Measurements from ENCODE around the gene FOXI2. TPM values are rescaled to one million over a fixed set of nuclear protein-coding genes. Genes with fewer than 3 reads are reported as not detected.

The FOXI2 gene
- polyA plus RNA-seq, 1 experiment, result not detected

DNA sequence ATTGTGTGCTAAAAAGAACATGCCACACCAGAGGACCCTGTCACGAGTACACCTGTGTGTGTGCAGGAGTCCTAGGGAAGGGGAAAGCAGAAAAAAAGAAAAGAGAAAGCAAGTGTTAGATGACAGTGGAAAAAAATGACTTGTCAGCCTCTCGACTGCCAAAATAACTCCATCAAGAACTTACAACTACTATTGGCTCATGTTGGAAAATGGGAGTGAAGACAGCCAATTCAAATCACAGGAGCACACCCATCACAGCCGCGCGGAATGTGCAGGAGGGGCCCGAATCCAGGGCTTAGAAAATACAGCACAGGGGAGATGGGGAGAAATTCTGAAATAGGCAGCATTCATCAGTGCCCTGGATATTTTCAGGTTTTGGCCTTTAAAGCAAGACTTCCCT lies 38.1 kb upstream of the FOXI2 start:
- H3K4me3 ChIP-seq (ENCODE audit: low read depth, low read length), result no peak overlapping the region
- no peaks in the 10 kb centered on the region for H3K27me3 ChIP-seq (ENCODE audit: control insufficient read depth, insufficient read depth, low read length)
- no peak for DNase-seq (ENCODE audit: low read depth)
- TF ChIP-seq, protein P1, sequence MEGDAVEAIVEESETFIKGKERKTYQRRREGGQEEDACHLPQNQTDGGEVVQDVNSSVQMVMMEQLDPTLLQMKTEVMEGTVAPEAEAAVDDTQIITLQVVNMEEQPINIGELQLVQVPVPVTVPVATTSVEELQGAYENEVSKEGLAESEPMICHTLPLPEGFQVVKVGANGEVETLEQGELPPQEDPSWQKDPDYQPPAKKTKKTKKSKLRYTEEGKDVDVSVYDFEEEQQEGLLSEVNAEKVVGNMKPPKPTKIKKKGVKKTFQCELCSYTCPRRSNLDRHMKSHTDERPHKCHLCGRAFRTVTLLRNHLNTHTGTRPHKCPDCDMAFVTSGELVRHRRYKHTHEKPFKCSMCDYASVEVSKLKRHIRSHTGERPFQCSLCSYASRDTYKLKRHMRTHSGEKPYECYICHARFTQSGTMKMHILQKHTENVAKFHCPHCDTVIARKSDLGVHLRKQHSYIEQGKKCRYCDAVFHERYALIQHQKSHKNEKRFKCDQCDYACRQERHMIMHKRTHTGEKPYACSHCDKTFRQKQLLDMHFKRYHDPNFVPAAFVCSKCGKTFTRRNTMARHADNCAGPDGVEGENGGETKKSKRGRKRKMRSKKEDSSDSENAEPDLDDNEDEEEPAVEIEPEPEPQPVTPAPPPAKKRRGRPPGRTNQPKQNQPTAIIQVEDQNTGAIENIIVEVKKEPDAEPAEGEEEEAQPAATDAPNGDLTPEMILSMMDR (IDR thresholded peaks at IDR 0.05; ENCODE audit: insufficient read depth, low read depth, low read length), result no peak
- ChIA-PET CTCF (no interaction called here), POLR2A (no interaction called here)
- no peaks in the 10 kb centered on the region for H3K36me3 ChIP-seq (ENCODE audit: control insufficient read depth, insufficient read depth, low read length)

DNA sequence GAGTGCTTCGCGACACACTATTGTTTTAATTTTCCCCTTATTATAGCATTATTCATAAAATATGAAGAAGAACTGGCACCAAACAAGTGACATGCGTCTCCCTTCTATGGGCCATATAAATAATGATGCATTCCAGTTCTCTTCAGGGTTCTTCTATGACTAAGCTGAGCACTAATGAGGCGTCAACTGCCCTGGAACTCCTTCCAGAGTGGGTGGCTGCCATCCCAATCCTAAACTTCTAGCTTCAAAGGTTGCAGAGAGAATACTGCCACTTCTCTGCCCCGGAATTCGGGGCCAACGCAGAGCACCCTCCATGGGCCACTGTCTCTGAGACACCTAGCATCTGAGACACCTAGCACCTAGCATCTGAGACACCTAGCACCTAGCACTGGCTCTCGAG lies 37.7 kb upstream of the FOXI2 start:
- Histone ChIP-seq H3K27me3 (ENCODE audit: control insufficient read depth, insufficient read depth, low read length) (no peaks in the 10 kb centered on the region), H3K36me3 (ENCODE audit: control insufficient read depth, insufficient read depth, low read length) (no peaks in the 10 kb centered on the region), H3K4me3 (ENCODE audit: low read depth, low read length) (no peak overlapping the region)
- ChIA-PET POLR2A (no interaction called here), CTCF (no interaction called here)
- TF ChIP-seq, protein P1 (IDR thresholded peaks at IDR 0.05; ENCODE audit: insufficient read depth, low read depth, low read length), result no peak
- no peak for DNase-seq (ENCODE audit: low read depth)

DNA sequence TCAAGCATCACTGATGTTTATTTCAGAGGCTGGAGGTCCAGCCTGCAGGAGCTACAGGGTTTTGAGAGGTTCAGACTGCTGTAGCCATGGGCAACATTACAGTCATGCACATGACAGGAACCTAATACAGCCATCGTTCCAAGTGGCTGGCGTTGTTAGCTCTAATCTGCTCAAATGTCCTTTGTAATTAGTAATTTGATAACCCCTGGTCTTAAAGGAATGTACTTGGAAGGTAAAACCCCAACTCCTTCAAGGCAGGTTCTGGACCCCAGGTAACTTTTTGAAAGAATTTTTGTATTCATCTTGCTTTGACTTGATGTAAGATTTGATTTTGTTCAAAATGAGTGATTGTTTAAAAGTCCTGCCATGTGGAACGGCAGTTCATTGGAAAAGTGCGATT lies 34.7 kb upstream of the FOXI2 start:
- TF ChIP-seq, protein P1 (IDR thresholded peaks at IDR 0.05; ENCODE audit: insufficient read depth, low read depth, low read length), result no peak
- CTCF ChIA-PET, result interaction anchor here (0.6 kb wide), 1 partner anchor 10 kb away, joined by 3 read pairs; no protein-coding TSS in a partner anchor
- POLR2A ChIA-PET, result no interaction called here
- H3K36me3 ChIP-seq (ENCODE audit: control insufficient read depth, insufficient read depth, low read length), result no peaks in the 10 kb centered on the region
- no peak overlapping the region for H3K4me3 ChIP-seq (ENCODE audit: low read depth, low read length)
- no peaks in the 10 kb centered on the region for H3K27me3 ChIP-seq (ENCODE audit: control insufficient read depth, insufficient read depth, low read length)
- DNase-seq (ENCODE audit: low read depth), result no peak

DNA sequence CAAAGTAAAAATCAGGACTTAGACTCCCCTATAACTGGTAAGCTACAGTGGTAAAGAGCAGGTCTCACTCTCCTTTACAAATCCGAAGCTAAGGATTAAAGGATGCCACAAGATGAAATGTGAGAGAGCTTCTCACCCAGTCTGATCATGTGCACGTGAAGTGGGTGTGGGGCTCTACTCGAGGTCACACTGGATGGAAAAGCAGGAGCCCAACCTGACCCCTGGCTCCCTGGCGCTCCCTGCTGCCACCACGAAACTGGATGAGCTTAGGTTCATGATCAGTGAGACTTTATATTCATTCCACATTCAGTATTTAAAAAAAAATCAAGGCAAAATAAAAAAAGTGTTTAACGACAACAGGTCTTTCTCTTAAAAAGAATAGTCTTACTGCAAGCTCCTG lies 21.7 kb upstream of the FOXI2 start:
- ChIA-PET CTCF (interaction anchor here (0.7 kb wide), 1 partner anchor 10 kb away, joined by 3 read pairs; no protein-coding TSS in a partner anchor), POLR2A (no interaction called here)
- no peak for DNase-seq (ENCODE audit: low read depth)
- no peak overlapping the region for H3K4me3 ChIP-seq (ENCODE audit: low read depth, low read length)
- H3K36me3 ChIP-seq (ENCODE audit: control insufficient read depth, insufficient read depth, low read length), result no peaks in the 10 kb centered on the region
- TF ChIP-seq, protein P1 (IDR thresholded peaks at IDR 0.05; ENCODE audit: insufficient read depth, low read depth, low read length), result no peak
- H3K27me3 ChIP-seq (ENCODE audit: control insufficient read depth, insufficient read depth, low read length), result no peaks in the 10 kb centered on the region

DNA sequence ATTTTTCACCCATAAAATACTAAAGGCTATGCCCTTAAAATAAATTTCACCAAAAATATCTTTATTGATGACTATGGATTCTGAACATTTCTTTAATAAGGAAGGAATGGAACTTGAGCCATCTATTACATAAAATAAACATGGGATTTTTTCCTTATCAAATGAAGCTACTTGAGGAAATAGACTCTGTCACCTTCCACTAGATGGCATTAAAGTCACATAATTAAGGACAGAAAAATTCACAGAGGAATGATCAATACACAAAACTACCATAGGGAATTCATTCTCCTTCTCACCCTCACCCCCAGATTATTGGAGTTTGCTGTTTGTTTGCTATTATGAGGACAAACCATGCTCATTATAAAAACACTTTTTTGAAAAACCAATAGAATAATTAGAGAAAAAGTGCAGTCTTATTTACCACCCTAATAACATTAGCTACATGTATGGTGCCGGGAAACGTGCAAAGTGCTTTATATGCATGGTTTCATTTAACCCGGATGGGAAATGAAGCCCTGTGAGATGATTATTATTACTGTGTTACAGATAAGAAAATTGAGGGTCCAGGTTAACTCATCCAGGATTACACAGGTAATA lies 21.1 kb upstream of the FOXI2 start:
- TF ChIP-seq, protein P1 (IDR thresholded peaks at IDR 0.05; ENCODE audit: insufficient read depth, low read depth, low read length), result no peak
- H3K36me3 ChIP-seq (ENCODE audit: control insufficient read depth, insufficient read depth, low read length), result no peaks in the 10 kb centered on the region
- H3K27me3 ChIP-seq (ENCODE audit: control insufficient read depth, insufficient read depth, low read length), result no peaks in the 10 kb centered on the region
- H3K4me3 ChIP-seq (ENCODE audit: low read depth, low read length), result no peak overlapping the region
- ChIA-PET POLR2A (no interaction called here), CTCF (interaction anchor here (0.7 kb wide), 1 partner anchor 11 kb away, joined by 3 read pairs; no protein-coding TSS in a partner anchor)
- DNase-seq (ENCODE audit: low read depth), result no peak

Data from BJ (cell line).